Stimulated activated CD4-positive, alpha-beta T cell treated with anti-CD3 and anti-CD28 coated beads, Interleukin-15, amount 100 ng/mL, for 1 hour (primary cell): ENCODE results near the gene SEC14L2.
A peak's percentile ranks its signal among the peaks of the same experiment; 100 is the strongest.
"Not testable (repeated sequence)": the region's sequence is repeated elsewhere in the genome, so short reads cannot be mapped to it uniquely, and the experiment has no call there.

Experiments used
- DNase-seq, 2 donors: peaks; one replicate each; pipeline ENCODE4 v3.0.0-alpha.2; 2020; ENCODE audit warnings: low read depth in 1 of 2, low spot score in 1 of 2

SEC14L2 gene

DNA sequence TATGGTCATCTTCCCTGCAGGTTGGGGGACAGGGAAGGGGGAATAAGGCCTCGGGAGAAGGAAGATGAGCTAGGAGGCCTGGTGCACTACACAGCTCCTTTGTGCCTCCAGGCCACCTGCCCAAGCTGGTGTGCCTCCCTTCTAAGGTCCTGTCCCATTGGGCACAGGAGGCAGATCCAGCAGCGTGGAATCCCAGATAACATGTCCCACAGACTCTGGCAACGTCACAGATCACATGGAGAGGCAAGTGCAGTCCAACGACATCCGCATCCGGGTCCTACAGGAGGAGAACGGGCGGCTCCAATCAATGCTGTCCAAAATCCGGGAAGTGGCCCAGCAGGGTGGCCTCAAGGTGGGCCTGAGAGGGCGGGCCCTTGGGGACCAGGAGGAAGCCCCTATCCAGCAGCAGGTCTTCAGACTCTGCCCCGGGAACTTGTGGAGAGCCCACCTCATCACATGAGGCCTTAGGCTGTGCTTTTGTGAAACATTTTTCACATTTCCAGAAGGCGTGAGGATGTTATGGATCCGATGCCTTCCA, 21.4 kb upstream of the SEC14L2 start:
- no peak for DNase-seq

DNA sequence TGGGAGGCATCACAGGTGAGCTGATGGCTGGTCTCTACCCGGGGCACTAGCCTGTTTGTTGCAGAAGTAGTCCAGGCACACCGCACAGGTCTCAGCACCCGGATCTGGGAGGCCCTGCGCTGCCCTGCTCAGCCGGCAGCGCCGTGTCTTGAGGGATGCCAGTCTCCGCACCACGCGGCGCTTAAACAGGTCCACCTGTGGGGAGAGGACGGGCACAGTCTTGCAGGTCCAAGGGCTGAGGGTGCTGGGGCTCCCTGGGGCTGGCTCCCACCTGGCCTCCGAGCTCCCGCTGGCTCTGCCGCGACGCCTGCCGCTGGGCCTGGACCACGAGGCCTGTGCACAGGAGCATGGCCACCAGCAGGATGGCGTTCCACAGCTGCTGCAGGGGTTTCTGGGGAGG, 16.8 kb upstream of the SEC14L2 start:
- DNase-seq, result no peak

DNA sequence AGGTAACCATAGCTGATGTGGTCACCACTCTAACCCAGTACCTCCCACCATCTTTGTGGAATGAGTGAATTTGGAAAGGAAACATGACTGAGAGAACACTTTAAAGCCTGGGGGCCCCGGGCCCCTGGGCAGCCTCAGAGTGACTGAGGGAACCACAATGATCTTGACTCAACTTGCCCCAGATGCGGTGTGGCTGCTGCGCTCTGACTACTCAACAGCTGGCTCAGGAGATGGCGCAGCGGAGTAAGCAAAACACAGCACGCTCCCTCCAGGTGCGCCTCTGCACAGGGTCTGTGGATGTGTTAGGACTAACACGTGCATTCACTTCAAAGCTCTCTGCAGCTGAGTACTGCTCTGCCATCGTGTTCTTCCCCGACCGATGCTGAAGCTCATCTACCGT, 15.6 kb upstream of the SEC14L2 start:
- DNase-seq, result no peak

DNA sequence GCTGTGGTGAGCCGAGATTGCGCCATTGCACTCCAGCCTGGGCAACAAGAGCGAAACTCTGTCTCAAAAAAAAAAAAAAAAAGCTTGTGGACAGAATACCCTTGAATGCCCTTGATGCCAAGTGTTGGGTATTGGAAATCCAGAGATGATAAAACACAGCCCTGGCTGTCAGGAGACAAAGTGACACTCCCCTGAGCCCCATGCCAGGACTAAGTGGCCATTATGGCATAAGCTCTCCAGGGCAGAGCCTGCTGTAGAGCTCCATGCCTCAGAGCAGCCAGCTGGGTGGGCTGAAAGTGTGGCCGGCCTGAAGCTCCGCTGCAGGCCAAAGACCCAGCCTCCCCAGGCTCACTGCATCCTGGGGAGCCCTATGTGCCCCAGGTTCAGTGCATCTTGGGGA, 14.5 kb upstream of the SEC14L2 start:
- DNase-seq, result no peak

DNA sequence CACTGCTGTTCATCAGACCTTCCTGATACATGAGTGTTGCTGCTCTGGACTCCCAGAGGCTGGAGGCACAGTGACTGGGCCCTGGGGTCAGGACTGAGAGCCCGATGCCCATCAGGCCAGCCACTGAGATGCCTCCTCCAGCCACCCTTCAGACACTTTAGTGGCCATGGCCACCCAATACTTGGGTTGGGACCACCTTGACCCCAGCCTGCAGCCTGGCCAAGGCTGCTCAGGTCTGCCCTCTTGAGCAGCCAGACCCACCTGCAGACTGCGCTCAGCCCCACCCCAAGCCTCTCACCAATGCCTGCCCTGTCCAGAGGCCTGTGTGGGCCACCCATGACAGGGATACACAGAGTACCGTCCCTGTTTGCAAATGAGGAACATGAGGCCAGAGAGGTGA, 13.8 kb upstream of the SEC14L2 start:
- no peak for DNase-seq

DNA sequence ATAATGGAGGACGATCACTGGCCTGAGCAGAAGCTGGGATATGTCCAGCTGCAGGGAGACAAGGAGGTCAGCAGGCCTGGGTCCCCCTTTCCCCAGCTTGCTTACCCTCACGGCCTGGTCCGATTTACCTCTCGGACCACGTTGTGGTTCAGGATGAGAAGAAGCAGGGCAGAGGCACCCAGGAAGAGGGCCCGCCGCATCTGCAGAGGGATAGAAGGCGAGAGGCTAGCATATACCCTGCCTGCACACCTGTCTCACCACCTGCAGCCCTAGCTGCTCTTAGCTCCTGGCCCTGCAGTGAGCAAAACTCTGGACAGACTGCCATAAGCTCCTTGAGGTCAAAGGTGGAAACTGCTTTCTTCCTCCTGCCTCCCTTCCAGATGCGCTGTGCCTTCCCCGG, 10.9 kb upstream of the SEC14L2 start:
- no peak for DNase-seq

DNA sequence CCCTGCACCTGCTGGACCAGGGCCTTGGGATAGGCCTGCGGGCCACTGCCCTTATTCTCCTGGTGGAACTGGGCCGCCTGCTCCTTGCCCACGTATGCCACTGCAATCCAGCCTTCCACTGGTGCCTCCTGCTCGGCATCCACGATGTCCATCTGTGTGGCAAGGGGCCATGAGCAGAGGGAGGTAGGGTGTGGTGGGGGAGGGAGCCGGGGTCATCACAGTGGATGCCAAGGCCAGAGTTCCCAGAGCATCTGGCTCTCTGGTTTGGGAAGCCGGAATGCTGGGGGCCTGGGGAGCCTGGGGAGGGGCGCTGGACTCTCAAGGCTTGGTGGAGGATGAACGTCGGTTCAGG, 10.2 kb upstream of the SEC14L2 start:
- DNase-seq, result no peak

DNA sequence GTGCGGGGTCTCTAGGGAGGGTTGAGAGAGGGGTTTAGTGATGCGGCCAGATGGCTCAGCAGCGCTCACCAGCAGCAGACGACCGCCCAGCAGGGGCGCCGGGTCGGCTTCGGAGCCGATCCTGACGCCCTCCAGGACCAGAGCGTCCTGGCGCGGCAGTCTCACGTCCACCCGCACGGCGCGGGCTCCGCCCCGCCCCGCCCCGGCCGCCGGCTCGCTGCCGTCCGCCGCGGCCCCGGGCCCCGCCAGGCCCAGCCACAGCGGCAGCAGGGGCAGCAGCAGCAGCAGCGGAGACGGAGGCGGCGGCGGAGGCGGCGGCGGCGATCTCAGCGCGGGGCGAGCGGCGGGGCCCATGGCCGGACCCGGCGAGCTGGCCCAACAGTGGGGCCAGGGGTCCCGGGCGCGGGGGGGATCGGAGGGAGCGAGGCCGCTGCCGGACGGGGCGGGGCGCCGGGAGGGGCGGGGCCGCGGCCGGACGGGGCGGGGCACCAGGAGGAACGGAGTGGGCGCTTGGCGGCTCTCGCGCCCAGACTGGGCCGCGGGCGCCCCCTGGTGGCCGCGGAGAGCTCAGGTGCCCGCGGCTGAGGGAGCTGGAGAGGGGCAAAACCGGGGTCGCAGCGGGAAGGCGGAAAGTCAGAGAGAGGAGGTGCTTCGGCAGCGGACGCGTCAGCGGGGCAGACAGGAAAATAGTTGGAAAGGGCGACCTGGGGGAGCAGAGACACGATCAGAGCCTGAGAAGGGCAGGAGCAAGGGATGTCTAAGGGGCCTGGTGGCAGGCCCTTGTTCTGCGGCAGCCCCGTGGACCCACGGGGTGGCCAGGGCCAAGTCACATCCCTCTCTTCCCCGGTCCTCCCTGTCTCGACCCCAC, 9.6 kb upstream of the SEC14L2 start, which contains the start of gene RNF215:
RNF215 (minus strand) TSS at position 452 of the 868 bp plus-strand sequence; CDS start at position 354, 98 bp downstream.
- DNase-seq, result peak; percentile 73 to 75

DNA sequence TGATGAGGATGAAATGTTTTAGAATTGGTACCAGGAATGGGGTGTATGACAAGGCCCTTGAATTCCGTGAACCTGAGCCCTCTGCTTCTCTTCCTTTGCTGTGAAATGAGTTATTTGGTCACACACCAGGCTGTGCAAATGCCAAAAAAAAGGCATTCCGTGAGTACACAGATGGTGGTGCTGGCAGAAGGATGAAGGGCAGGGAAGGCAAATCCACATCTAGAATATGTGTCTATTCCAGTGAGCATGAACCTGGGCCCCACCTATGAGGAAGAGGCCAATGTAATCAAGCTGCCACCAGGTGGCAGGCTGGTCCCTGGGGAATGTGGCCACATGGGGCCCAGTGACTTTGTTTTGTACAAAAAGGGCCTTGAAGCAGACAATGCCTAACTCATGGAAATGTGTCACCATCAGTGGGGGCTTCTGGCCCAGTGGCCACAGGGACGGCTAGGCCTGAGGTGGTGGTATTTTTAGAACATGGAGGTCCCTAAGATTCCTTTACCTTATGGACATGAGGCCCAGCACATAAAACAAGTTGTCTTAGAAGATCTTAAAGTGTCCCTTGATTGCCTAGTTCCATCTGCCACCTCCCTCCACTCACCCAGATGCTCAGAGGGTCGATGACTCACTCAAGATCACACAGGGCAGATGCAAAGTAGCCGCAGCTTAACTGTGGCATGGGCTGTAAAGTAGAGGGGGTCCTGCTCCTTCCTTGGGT, 5.7 kb upstream of the SEC14L2 start:
- DNase-seq, result peak; percentile 57 to 71

DNA sequence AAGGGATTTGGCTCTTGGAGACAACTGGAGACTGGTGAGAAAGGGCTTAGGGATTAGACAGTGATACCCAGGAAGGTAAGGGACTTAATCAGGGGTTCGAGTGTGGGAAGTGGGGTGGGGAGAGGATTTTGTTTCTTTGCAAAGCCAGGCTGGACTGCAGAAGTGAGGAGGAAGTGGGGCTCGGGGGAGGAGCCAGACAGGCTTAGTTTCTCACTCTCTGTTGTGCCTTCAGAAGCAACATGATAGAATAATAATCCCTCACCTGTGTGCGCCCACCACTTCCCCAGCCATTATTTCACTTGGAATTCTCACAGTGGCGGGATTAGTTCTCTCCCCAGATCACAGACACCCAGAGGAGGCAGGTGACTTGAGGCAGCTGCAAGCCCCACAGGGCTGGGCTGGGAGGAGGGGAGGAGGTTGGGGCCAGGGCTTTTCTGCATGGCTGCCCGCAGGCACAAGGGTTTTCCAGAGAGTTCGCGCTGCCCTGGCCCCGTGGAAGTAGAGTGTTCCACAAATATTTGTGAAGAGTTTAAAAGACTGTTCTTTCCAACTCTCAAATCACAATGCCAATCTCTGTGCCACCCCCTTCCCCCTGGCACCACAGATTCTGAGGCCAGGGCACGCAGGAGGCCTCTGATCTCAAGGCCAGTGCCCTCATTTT, 4.0 kb upstream of the SEC14L2 start:
- DNase-seq, result no peak

DNA sequence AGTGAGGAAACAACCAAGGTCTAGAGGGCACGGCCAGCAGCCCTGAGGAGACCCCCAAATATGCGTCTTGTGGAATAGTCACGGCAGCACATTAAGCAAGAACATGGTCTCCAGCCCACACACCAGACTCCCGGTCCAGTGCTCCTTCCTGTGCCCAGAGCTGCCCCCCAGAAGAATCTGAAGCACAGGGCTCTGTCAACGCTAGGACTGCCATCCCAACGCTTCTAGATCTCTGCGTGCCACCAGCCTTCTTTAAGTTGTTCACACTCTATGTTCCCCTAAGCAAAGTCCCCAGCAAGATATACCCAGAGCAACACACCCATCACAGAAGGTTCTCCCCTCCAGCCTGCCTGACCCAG, 3.5 kb upstream of the SEC14L2 start:
- no peak for DNase-seq

DNA sequence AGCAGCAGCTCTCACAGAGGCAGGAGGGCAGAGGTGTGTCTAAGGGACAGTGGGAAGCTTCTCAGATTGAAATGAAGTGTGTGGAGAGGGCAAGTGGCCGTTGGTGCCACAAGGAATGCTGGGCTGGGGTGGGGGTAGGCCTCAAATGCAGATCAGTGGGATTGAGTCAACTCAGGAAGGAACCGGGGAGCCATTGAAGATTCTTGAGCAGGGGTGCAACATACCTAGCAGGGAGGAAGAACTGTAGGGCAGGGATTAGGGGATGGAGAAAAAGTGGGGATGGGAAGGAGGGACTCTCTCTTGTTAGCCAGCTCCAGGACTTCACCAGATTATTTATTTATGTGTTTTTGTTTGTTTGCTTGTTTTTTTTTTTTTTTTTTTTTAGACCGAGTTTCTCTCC, 2.9 kb upstream of the SEC14L2 start:
- no peak for DNase-seq

DNA sequence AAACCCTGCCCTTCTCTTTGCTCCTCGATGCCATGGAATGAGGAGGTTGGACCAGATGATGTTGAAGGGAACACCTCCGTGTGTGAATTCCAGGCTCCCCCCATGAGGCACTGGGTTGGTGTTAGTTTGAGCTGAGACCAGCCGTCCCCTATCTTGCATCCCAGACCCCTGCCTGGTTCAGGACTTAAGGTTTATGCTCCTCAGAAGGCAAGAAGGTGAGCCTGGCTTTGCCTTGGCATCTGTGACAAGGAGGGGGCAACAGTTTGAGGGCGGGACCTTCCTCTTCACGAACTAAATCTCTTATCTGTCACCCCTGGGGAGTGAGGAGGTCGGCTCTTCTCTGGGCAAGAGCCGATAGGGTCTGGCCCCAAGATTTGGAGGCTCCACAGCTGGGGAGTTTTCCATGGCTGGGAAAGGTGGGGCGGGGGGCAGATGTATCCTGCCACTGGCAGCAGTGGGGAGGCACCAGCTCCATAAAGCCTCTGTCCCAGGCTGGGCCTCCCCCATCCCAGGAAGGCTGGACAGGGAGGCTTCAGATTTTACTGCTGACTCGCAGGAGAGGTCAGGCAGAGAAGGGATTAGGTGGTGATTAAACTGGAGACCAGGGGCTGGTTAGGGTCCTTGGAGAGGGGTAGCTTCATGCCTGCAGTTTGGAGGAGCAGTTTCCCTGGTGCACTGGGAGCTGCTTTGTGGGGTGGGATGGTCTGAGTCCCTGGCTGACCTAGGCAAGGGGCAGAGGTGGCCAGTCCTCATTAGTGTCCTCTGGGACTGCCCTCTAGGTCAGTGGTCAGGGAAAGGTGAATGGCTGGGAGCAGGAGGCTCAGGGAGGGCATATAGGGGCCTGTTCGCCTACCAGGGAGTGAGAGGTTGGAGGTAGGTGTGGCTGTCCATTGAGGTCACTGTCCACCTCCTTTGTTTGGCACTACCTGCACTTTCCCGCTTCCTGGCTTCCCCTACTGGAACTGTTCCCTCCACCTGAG, 1.1 kb downstream of the SEC14L2 start:
- no peak for DNase-seq

DNA sequence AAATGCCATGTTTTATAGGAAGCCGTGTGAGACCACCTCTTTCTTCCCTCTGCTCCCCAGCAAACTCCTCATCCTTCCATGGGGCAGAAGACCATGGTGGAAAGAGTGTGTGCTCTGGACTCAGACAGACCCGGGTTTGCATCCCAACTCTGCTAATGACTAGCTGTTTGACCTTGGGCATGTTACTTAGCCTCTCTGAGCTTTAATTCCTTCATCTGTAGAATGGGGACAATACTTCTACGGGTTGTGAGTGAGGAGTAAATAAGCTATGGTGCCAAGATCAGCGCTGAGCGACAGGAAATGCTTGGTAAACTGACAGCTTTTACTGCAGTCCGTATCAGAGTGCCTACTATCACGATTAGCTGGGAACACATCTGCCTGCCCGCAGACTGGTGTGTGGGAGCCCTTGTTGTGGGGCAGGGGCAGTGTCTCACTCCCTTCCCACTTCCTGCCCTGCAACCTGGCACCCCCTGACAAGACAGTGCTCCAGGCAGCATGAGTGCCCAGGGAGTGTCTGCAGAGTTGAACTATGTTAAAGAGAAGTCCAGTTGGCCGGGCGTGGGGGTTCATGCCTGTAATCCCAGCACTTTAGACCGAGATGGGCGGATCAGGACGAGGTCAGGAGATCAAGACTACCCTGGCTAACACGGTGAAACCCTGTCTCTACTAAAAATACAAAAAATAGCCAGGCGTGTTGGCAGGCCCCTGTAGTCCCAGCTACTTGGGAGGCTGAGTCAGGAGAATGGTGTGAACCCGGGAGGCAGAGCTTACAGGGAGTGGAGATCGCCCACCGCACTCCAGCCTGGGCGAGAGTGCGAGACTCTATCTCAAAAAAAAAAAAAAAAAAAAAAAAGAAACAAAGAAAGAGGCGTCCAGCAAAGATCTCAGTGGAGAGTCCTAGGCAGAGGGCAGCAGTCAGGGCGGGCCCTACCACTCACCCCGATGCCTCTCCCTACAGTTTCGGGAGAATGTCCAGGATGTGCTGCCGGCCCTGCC, 2.2 kb downstream of the SEC14L2 start:
- DNase-seq, result no peak

DNA sequence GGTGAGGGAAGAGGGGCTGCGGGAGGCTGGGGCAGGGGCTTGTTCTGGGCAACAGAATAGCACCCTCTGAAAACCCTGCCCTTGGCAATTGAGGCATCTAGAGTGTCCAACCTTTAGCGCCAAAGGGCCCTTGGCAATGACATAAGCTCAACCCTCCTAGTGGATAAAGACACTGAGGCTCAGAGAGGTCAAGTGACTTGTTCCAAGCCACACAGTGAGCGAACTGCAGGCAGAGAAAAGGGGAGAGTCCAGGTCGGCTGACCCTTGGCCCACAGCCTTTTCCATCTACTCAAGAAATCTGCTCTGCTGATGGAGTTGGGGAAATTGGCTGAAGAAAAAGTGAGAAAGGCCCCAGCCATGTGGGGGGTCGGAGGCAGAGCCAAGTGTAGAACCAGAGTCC, 2.9 kb downstream of the SEC14L2 start:
- no peak for DNase-seq

DNA sequence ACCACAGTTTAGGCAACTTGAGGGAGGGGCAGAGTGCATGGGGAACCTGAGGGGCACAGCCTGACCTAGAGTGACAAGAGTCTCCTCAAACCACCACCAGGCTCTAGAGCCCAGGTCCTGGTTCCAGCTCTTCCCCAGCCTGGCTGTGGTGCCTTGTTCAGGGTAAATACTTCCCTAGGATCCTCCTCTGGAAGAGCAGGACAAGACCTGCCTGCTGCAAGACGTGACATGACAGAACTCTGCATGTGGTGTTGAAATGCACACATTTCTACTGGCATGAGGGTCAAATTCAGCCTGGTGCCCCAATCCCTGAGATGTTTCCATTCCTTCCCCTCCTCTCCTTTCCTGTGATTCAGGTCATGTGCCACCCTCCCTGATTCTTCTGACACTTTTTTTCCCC, 3.3 kb downstream of the SEC14L2 start:
- DNase-seq, result no peak

DNA sequence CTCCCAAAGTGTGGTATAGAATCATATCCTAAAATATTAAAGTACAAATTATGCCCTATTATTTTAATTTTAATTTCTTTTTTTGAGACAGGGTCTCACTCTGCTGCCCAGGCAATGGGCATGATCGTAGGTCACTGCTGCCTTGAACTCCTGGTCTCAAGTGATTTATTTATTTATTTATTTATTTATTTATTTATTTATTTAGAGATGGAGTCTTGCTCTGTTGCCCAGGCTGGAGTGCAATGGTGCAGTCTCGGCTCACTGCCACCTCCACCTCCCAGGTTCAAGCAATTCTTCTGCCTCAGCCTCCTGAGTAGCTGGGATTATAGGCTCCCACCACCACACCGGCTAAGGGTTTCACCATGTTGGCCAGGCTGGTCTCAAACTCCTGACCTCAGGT, 4.2 kb downstream of the SEC14L2 start:
- DNase-seq, result not testable (repeated sequence)

DNA sequence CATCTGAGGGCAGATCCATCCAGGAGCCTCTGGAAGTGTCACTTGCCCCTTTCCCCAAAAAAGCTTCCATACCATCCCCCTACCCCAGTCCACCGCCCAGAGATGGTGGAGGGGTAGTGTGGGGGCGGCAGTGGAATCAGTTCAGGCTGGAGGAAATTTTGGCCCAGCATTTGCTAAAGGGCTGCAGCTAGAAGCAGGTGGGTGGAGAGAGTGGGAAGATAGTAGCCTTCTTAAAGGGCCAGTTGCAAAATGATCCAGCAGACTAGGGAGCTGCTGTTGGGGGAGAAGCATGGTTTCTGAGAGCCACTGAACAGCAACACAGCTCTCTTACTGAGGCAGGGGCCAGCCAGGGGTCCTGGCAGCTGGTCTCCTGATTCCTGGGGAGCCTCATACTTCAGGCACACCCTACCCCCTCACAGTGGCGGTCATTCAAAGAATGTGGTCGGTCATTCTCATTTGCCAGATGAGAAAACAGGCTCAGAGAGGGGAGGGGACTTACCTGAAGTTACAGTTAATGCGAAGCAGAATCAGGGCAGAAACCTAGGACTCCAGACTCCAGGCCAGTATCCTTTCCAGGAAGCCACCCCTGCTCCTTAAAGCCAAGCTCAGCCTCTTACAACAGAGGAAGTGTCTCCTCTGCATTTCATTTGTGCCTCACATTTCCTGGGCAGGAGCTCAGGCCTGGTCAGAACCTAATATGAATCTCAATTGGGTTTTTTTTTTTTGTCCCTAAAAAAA, 5.4 kb downstream of the SEC14L2 start:
- no peak for DNase-seq

DNA sequence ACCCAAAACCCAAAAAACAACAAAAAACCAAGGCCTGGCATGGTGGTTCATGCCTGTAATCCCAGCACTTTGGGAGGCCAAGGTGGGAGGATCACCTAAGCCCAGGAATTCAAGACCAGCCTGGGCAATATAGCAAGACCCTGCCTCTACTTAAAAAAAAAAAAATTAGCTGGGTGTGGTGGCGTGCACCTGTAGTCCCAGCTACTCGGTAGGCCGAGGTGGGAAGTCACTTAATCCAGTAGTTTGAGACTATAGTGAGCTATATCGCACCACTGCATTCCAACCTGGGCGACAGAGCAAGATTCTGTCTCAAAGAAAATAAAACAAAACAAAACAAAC, 5.9 kb downstream of the SEC14L2 start:
- DNase-seq, result not testable (repeated sequence)
